C4-2B (cell line): Measurements from ENCODE around the gene ETV6.

Source experiments
- CTCF ChIP-seq: fragments of 450-650 bp; conservative IDR thresholded peaks from 2 replicates; pipeline ENCODE4 v1.5.1; 2017; ENCODE audit warnings: mild to moderate bottlenecking
- ZFX ChIP-seq: fragments of 450-650 bp; IDR thresholded peaks from 2 replicates; pipeline ENCODE4 v1.6.1; 2017

- no peak for TF ChIP-seq CTCF
- no peak for TF ChIP-seq ZFX
These were observed 137.3 kb downstream of the ETV6 start for GRCh38 chr12:11786638-11787365.
